Fibroblast of skin of right biceps (primary cell): Measurements from ENCODE around the gene EXOC3L1.

Source experiments
- DNase-seq: peaks from one replicate; pipeline ENCODE4 v3.0.0-alpha.2; 2013

Gene EXOC3L1

GRCh38 chr16:67147437-67148140 lies 42.3 kb downstream of the EXOC3L1 start:
- DNase-seq: no peak

GRCh38 chr16:67146523-67147357 lies 43.2 kb downstream of the EXOC3L1 start:
- no peak for DNase-seq

GRCh38 chr16:67145746-67146145 lies 44.2 kb downstream of the EXOC3L1 start:
- DNase-seq: no peak

- no peak for DNase-seq
These were observed 45.0 kb downstream of the EXOC3L1 start for GRCh38 chr16:67144943-67145342.

GRCh38 chr16:67142342-67142741 lies 47.6 kb downstream of the EXOC3L1 start:
- DNase-seq: no peak

GRCh38 chr16:67141391-67141790 lies 48.5 kb downstream of the EXOC3L1 start:
- no peak for DNase-seq

- DNase-seq: no peak
These were observed 52.3 kb downstream of the EXOC3L1 start for GRCh38 chr16:67137605-67138004.
